H1 (cell line): ENCODE measurements around the gene FBXW5. TPM values are rescaled to one million over a fixed set of nuclear protein-coding genes. Genes with fewer than 3 reads are reported as not detected.

Source experiments
- CTCF ChIA-PET: fragments of 300-600 bp; sonication (Branson Sonifier 250); formaldehyde crosslinking; loops from one replicate; lab custom pipeline; 2021; ENCODE audit not compliant: partially characterized antibody; lab: Charles Lee
- POLR2A ChIA-PET: fragments of 300-600 bp; sonication (Branson Sonifier 250); formaldehyde crosslinking; loops from one replicate; lab custom pipeline; 2021; ENCODE audit warnings: inconsistent platforms; ENCODE audit not compliant: partially characterized antibody; lab: Charles Lee
- DNase-seq, 2 experiments: peaks; one replicate each; pipeline versions ENCODE4 v3.0.0 to v3.0.0-alpha.2; 2010 to 2022; ENCODE audit warnings: low spot score in 2 of 2, low read depth in 1 of 2, mixed read lengths in 1 of 2
- FAIRE-seq: peaks from 2 replicates; lab custom pipeline; 2011; peaks lifted over from hg19 to GRCh38; lab: Jason Lieb, UNC
- H2AFZ ChIP-seq: 2 replicates; pipeline ENCODE4 v1.8.1; 2012; ENCODE audit warnings: low read length, inconsistent platforms
- H2AK5ac ChIP-seq: 2 replicates; pipeline ENCODE4 v1.6.1; 2013; ENCODE audit warnings: low read depth, low read length
- H2BK120ac ChIP-seq: replicated peaks from 2 replicates; pipeline ENCODE3; 2013; ENCODE audit warnings: low read depth, low read length, inconsistent platforms
- H2BK12ac ChIP-seq: 2 replicates; pipeline ENCODE4 v1.6.1; 2013; ENCODE audit warnings: low read depth, low read length
- H2BK15ac ChIP-seq: 2 replicates; pipeline ENCODE4 v1.6.1; 2013; ENCODE audit warnings: low read length
- H2BK20ac ChIP-seq: 2 replicates; pipeline ENCODE4 v1.6.1; 2013; ENCODE audit warnings: low read length
- H2BK5ac ChIP-seq: 2 replicates; pipeline ENCODE4 v1.6.1; 2013; ENCODE audit warnings: low read depth, low read length
- H3K14ac ChIP-seq: 2 replicates; pipeline ENCODE4 v1.6.1; 2013; ENCODE audit warnings: inconsistent platforms; ENCODE audit not compliant: insufficient read length
- H3K18ac ChIP-seq: 2 replicates; pipeline ENCODE4 v1.6.1; 2013; ENCODE audit warnings: low read length; ENCODE audit errors: extremely low read depth
- H3K23ac ChIP-seq: 2 replicates; pipeline ENCODE4 v1.6.1; 2013; ENCODE audit warnings: inconsistent platforms; ENCODE audit not compliant: insufficient read length
- H3K23me2 ChIP-seq: 2 replicates; pipeline ENCODE4 v1.6.1; 2013; ENCODE audit warnings: low read depth, low read length
- H3K27ac ChIP-seq: 2 replicates; pipeline ENCODE4 v1.6.1; 2011; ENCODE audit warnings: low read depth, low read length, inconsistent platforms
- H3K27me3 ChIP-seq, 4 experiments: replicated peaks in 1 of 4; 1 replicate in 1 of 4; 2 replicates in 3 of 4; pipeline versions ENCODE4 v1.6.1 to v1.8.1; 2011 to 2013; ENCODE audit warnings: low read length in 3 of 4, mild to moderate bottlenecking in 3 of 4, inconsistent platforms in 2 of 4, mixed read lengths in 2 of 4, moderate library complexity in 1 of 4; ENCODE audit not compliant: control insufficient read depth in 3 of 4, insufficient read depth in 3 of 4; ENCODE audit errors: extremely low read depth in 1 of 4
- H3K36me3 ChIP-seq, 4 experiments: 2 replicates each; pipeline versions ENCODE4 v1.6.1 to v1.8.1; 2011 to 2013; ENCODE audit warnings: mild to moderate bottlenecking in 4 of 4, low read length in 3 of 4, moderate library complexity in 2 of 4, control low read depth in 1 of 4, inconsistent platforms in 1 of 4; ENCODE audit not compliant: insufficient read depth in 4 of 4, control insufficient read depth in 2 of 4
- H3K4ac ChIP-seq: replicated peaks from 2 replicates; pipeline ENCODE3; 2013; ENCODE audit warnings: low read length, low read depth, mixed read lengths, inconsistent platforms; ENCODE audit not compliant: insufficient read length
- H3K4me1 ChIP-seq, 4 experiments: replicated peaks in 1 of 4; 1 replicate in 1 of 4; 2 replicates in 3 of 4; pipeline versions ENCODE4 v1.6.1 to v1.8.1; 2011 to 2013; ENCODE audit warnings: low read length in 3 of 4, inconsistent platforms in 2 of 4, mixed read lengths in 1 of 4; ENCODE audit not compliant: insufficient read depth in 4 of 4, control insufficient read depth in 3 of 4
- H3K4me2 ChIP-seq, 2 experiments: 2 replicates each; pipeline versions ENCODE4 v1.6.1 to v1.8.1; 2011 to 2013; ENCODE audit warnings: low read depth in 2 of 2, low read length in 2 of 2, control low read depth in 1 of 2, inconsistent platforms in 1 of 2, mild to moderate bottlenecking in 1 of 2; ENCODE audit not compliant: insufficient read depth in 1 of 2
- H3K4me3 ChIP-seq, 4 experiments: fragments of 200-600, 300-600 bp in 1 of 4; sonication (generic), shearing (Covaris generic), sonication (Bioruptor Twin) in 1 of 4; 2 replicates each; pipeline versions ENCODE4 v1.5.1 to v1.8.1; 2011 to 2016; ENCODE audit warnings: low read length in 4 of 4, low read depth in 3 of 4, control low read depth in 2 of 4, inconsistent platforms in 2 of 4, mild to moderate bottlenecking in 2 of 4, mixed read lengths in 1 of 4, moderate library complexity in 1 of 4; ENCODE audit not compliant: insufficient read depth in 2 of 4; ENCODE audit errors: extremely low read depth in 1 of 4
- H3K56ac ChIP-seq: replicated peaks from 2 replicates; pipeline ENCODE3; 2013; ENCODE audit warnings: low read depth, mild to moderate bottlenecking, mixed read lengths, low read length, inconsistent platforms; ENCODE audit not compliant: insufficient read length
- H3K79me1 ChIP-seq: 2 replicates; pipeline ENCODE4 v1.6.1; 2013; ENCODE audit warnings: low read depth, low read length, control low read depth
- H3K79me2 ChIP-seq, 2 experiments: 2 replicates each; pipeline versions ENCODE4 v1.6.1 to v1.8.1; 2012 to 2013; ENCODE audit warnings: low read length in 2 of 2, mild to moderate bottlenecking in 2 of 2, inconsistent platforms in 1 of 2; ENCODE audit not compliant: insufficient read depth in 2 of 2, control insufficient read depth in 1 of 2
- H3K9ac ChIP-seq, 4 experiments: replicated peaks in 1 of 4; 1 replicate in 1 of 4; 2 replicates in 3 of 4; pipeline versions ENCODE4 v1.6.1 to v1.8.1; 2011 to 2013; ENCODE audit warnings: low read depth in 3 of 4, low read length in 3 of 4, control low read depth in 2 of 4, mild to moderate bottlenecking in 2 of 4, moderate library complexity in 2 of 4, inconsistent platforms in 1 of 4; ENCODE audit errors: extremely low read depth in 1 of 4
- H3K9me3 ChIP-seq, 2 experiments: 2 replicates each; pipeline versions ENCODE4 v1.6.1 to v1.8.1; 2012 to 2013; ENCODE audit warnings: mild to moderate bottlenecking in 2 of 2, moderate library complexity in 2 of 2, control low read depth in 1 of 2, inconsistent platforms in 1 of 2, low read depth in 1 of 2, low read length in 1 of 2, mixed read lengths in 1 of 2; ENCODE audit not compliant: insufficient read depth in 2 of 2
- H4K20me1 ChIP-seq, 2 experiments: replicated peaks in 1 of 2; 2 replicates each; pipeline versions ENCODE3 to v1.8.1; 2011 to 2013; ENCODE audit warnings: inconsistent platforms in 2 of 2, low read length in 2 of 2, mild to moderate bottlenecking in 1 of 2; ENCODE audit not compliant: insufficient read depth in 2 of 2, control insufficient read depth in 1 of 2
- H4K5ac ChIP-seq: 2 replicates; pipeline ENCODE4 v1.6.1; 2013; ENCODE audit warnings: low read length, low read depth, mixed read lengths, inconsistent platforms; ENCODE audit not compliant: insufficient read length
- H4K8ac ChIP-seq: 2 replicates; pipeline ENCODE4 v1.8.0; 2013; ENCODE audit warnings: mild to moderate bottlenecking, moderate library complexity, low read length, inconsistent platforms; ENCODE audit not compliant: insufficient read depth; ENCODE audit errors: extremely low read depth
- H4K91ac ChIP-seq: replicated peaks from 2 replicates; pipeline ENCODE3; 2013; ENCODE audit warnings: low read length, mixed read lengths, inconsistent platforms; ENCODE audit not compliant: insufficient read length
- CTCF ChIP-seq, 3 experiments: IDR thresholded peaks; 1 replicate in 2 of 3; 2 replicates in 1 of 3; pipeline versions ENCODE4 v1.5.1 to v1.6.1; 2011; ENCODE audit warnings: low read length in 3 of 3, mild to moderate bottlenecking in 3 of 3, inconsistent platforms in 2 of 3, low read depth in 1 of 3, moderate library complexity in 1 of 3; ENCODE audit not compliant: insufficient read depth in 1 of 3; ENCODE audit errors: control extremely low read depth in 1 of 3
- TBP ChIP-seq: IDR thresholded peaks from 2 replicates; pipeline ENCODE4 v1.6.1; 2011; ENCODE audit warnings: low read depth, low read length, improper control_type of control experiment
- TEAD4 ChIP-seq: IDR thresholded peaks from 2 replicates; pipeline ENCODE4 v1.6.1; 2012; ENCODE audit warnings: low read depth, low read length, inconsistent platforms, mixed read lengths
- WGBS, 2 experiments: shearing (Covaris generic) in 1 of 2; methylation state at CpG; one replicate each; pipeline versions ENCODE4 v1.1.6 to v1.1.7; 2013 to 2015; ENCODE audit warnings: low lambda C conversion rate in 2 of 2, mixed read lengths in 2 of 2, inconsistent platforms in 1 of 2, low coverage in 1 of 2, missing lambda C conversion rate in 1 of 2; ENCODE audit not compliant: insufficient replicate concordance in 2 of 2, insufficient coverage in 1 of 2, insufficient read length in 1 of 2; ENCODE audit errors: extremely low coverage in 1 of 2, missing lambda C conversion rate in 1 of 2; 5-methylcytosine and 5-hydroxymethylcytosine counted together
- polyA plus RNA-seq, 7 experiments: library from polyadenylated mRNA; depleted of rRNA in 3 of 7; stranded (reverse) in 5 of 7; unstranded in 2 of 7; fragments of >200 nt in 5 of 7; fragments of 200-250 nt in 2 of 7; gene quantifications; 1 replicate in 5 of 7; 2 replicates in 1 of 7; 4 replicates in 1 of 7; pipeline versions ENCODE4 v1.2.1 to v1.2.3, GENCODE V29; 2011 to 2013; ENCODE audit warnings: missing spikeins in 2 of 7, mixed read lengths in 2 of 7
- total RNA-seq: library from RNA; stranded (reverse); fragmentation: NEBNext Ultra II Directional; extraction: Animal tissue kit (Norgen Biotek cat#: 25700); gene quantifications from 2 replicates; pipeline ENCODE4 v1.2.1, GENCODE V29; 2021

FBXW5 gene
- total and polyA plus RNA-seq, 2 of the 8 experiments (the other 6 are each of a cell fraction or from before 2014, with no cell fraction given) = 49.0 to 71.0 TPM

GRCh38 chr9:136962163-136962562, 17.6 kb upstream of the FBXW5 start:
- POLR2A ChIA-PET = interaction anchor here (1.5 kb wide), 1 partner anchor 24 kb away, joined by 3 read pairs; no protein-coding TSS in a partner anchor
- Histone ChIP-seq H3K4me1 (peaks cover 0 to 9% (median 5%) of the 10 kb centered on the region in 4 experiments; a peak in 5 of 7 replicates), H3K23ac (no peak overlapping the region), H3K18ac (no peak overlapping the region), H4K5ac (no peak overlapping the region), H3K56ac (no peak overlapping the region), H3K79me1 (no peaks in the 10 kb centered on the region; the same call in 1 of the 2 replicates), H3K27me3 (no peaks in the 10 kb centered on the region), H3K4me2 (no peak overlapping the region), H2BK12ac (no peak overlapping the region), H3K36me3 (no peaks in the 10 kb centered on the region), H2AFZ (no peak overlapping the region), H3K23me2 (peaks cover 4% of the 10 kb centered on the region; the same call in 1 of the 2 replicates), H3K27ac (no peak overlapping the region), H2BK120ac (no peak overlapping the region), H4K20me1 (no peaks in the 10 kb centered on the region), H4K8ac (no peak overlapping the region), H3K79me2 (no peaks in the 10 kb centered on the region), H3K9me3 (no peaks in the 10 kb centered on the region), H4K91ac (no peak overlapping the region), H3K4ac (no peak overlapping the region), H2BK15ac (no peak overlapping the region), H3K4me3 (no peak overlapping the region), H2BK5ac (no peak overlapping the region), H3K14ac (no peak overlapping the region), H3K9ac (no peak overlapping the region), H2BK20ac (no peak overlapping the region), H2AK5ac (no peak overlapping the region)
- FAIRE-seq (no peak), DNase-seq (no peak)
- WGBS, 2 experiments = 90% methylated on average over 9 of the region's 9 CpGs; no CpG with 5 or more reads in 1 of the 2 experiments
- CTCF ChIA-PET = interaction anchor here (1.1 to 5.6 kb wide), 5 partner anchors 10 to 67 kb away, joined by 3 to 32 read pairs (median 9); partner anchors contain the start of genes LCN12 and PTGDS
- TF ChIP-seq TEAD4 (no peak), TBP (no peak), CTCF (IDR thresholded peaks at IDR 0.05; ENCODE audit: control extremely low read depth in 1 of 3, insufficient read depth in 1 of 3, low read depth in 1 of 3, low read length in 3 of 3) (no peak)
